KMS-11 (cell line): ENCODE results near the gene LSR.

Experiments
- H2AFZ ChIP-seq: fragments of 200-600 bp; sonication (generic); 2 replicates; pipeline ENCODE4 v1.6.1; 2016; ENCODE audit warnings: antibody characterized with exemption, mixed run types, low read depth
- H3K27ac ChIP-seq: fragments of 200-600 bp; sonication (generic); 2 replicates; pipeline ENCODE4 v1.6.1; 2016; ENCODE audit warnings: mild to moderate bottlenecking, mixed run types
- H3K27me3 ChIP-seq: fragments of 200-600 bp; sonication (generic); 2 replicates; pipeline ENCODE4 v1.6.1; 2017; ENCODE audit warnings: mild to moderate bottlenecking, low read depth, mixed run types, moderate library complexity; ENCODE audit not compliant: insufficient read depth
- H3K36me3 ChIP-seq: fragments of 200-600 bp; sonication (generic); 2 replicates; pipeline ENCODE4 v1.6.1; 2017; ENCODE audit warnings: mild to moderate bottlenecking, mixed run types; ENCODE audit not compliant: insufficient read depth
- H3K4me1 ChIP-seq: fragments of 200-600 bp; sonication (generic); 2 replicates; pipeline ENCODE4 v1.6.1; 2016; ENCODE audit warnings: mild to moderate bottlenecking, low read depth, mixed run types; ENCODE audit not compliant: poor library complexity, severe bottlenecking
- H3K4me2 ChIP-seq: fragments of 200-600 bp; sonication (generic); 2 replicates; pipeline ENCODE4 v1.7.0; 2016; ENCODE audit warnings: mild to moderate bottlenecking, mixed run types
- H3K4me3 ChIP-seq: fragments of 200-600 bp; sonication (generic); IDR thresholded peaks from 2 replicates; pipeline ENCODE4 v1.6.1; 2017; ENCODE audit warnings: low read depth, low read length, mixed read lengths; ENCODE audit not compliant: insufficient read depth
- H3K79me2 ChIP-seq: fragments of 200-600 bp; sonication (generic); 2 replicates; pipeline ENCODE4 v1.6.1; 2016; ENCODE audit warnings: low read depth, mixed run types; ENCODE audit not compliant: insufficient read depth
- H3K9ac ChIP-seq: fragments of 200-600 bp; sonication (generic); 2 replicates; pipeline ENCODE4 v1.6.1; 2016; ENCODE audit warnings: mild to moderate bottlenecking, mixed run types
- H4K20me1 ChIP-seq: fragments of 200-600 bp; sonication (generic); 2 replicates; pipeline ENCODE4 v1.6.1; 2016; ENCODE audit warnings: mild to moderate bottlenecking, mixed run types; ENCODE audit not compliant: insufficient read depth
- TF ChIP-seq, protein P1 (sequence below): fragments of 200-600 bp; sonication (generic); conservative IDR thresholded peaks from 2 replicates; pipeline ENCODE4 v1.6.1; 2017; ENCODE audit warnings: low read depth, mild to moderate bottlenecking, antibody characterized with exemption, low read length, moderate library complexity, mixed read lengths

Gene LSR

GRCh38 chr19:35303357-35303915 is 54.6 kb downstream of the LSR start:
- H3K4me3 ChIP-seq = no peak overlapping the region
- H4K20me1 ChIP-seq = no peaks in the 10 kb centered on the region
- no peak overlapping the region for H3K27ac ChIP-seq
- H3K4me2 ChIP-seq = no peak overlapping the region
- no peaks in the 10 kb centered on the region for H3K79me2 ChIP-seq
- H3K27me3 ChIP-seq = peaks cover 32% of the 10 kb centered on the region; the same call in 1 of the 2 replicates
- TF ChIP-seq, protein P1, sequence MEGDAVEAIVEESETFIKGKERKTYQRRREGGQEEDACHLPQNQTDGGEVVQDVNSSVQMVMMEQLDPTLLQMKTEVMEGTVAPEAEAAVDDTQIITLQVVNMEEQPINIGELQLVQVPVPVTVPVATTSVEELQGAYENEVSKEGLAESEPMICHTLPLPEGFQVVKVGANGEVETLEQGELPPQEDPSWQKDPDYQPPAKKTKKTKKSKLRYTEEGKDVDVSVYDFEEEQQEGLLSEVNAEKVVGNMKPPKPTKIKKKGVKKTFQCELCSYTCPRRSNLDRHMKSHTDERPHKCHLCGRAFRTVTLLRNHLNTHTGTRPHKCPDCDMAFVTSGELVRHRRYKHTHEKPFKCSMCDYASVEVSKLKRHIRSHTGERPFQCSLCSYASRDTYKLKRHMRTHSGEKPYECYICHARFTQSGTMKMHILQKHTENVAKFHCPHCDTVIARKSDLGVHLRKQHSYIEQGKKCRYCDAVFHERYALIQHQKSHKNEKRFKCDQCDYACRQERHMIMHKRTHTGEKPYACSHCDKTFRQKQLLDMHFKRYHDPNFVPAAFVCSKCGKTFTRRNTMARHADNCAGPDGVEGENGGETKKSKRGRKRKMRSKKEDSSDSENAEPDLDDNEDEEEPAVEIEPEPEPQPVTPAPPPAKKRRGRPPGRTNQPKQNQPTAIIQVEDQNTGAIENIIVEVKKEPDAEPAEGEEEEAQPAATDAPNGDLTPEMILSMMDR = no peak
- no peak overlapping the region for H2AFZ ChIP-seq
- no peak overlapping the region for H3K9ac ChIP-seq
- H3K4me1 ChIP-seq = no peaks in the 10 kb centered on the region
- H3K36me3 ChIP-seq = no peaks in the 10 kb centered on the region

GRCh38 chr19:35304036-35304435 is 55.2 kb downstream of the LSR start:
- Histone ChIP-seq H3K27ac (no peak overlapping the region), H3K9ac (no peak overlapping the region), H3K4me3 (no peak overlapping the region), H4K20me1 (no peaks in the 10 kb centered on the region), H3K79me2 (no peaks in the 10 kb centered on the region), H3K4me1 (no peaks in the 10 kb centered on the region), H3K4me2 (no peak overlapping the region), H3K27me3 (peaks cover 38% of the 10 kb centered on the region; the same call in 1 of the 2 replicates), H2AFZ (no peak overlapping the region), H3K36me3 (no peaks in the 10 kb centered on the region)
- TF ChIP-seq, protein P1 = no peak

DNA sequence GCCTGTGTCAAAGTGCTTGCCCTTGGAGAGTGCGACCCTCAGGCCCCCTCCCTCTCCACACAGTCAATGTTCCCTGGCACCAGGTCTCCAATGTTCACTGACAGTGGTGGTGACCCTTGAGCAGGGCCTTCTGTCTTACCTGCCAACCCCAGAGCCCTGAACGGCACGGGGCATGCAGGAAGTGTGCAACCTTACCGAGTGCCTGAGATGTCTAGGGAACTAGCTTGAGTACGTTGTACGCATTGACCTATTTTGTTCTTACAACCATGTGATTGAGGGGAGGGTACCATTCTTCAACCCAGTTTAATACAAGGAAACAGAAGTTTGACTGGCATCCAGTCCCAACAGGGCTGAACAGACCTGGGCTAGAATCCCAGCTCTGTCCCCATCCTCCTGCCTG is 56.4 kb downstream of the LSR start:
- Histone ChIP-seq H3K9ac (no peak overlapping the region), H3K27ac (no peak overlapping the region), H3K4me1 (no peaks in the 10 kb centered on the region), H3K36me3 (no peaks in the 10 kb centered on the region), H3K4me2 (no peak overlapping the region), H3K79me2 (no peaks in the 10 kb centered on the region), H3K4me3 (no peak overlapping the region), H3K27me3 (peaks cover 47% of the 10 kb centered on the region; the same call in 1 of the 2 replicates), H2AFZ (no peak overlapping the region), H4K20me1 (no peaks in the 10 kb centered on the region)
- TF ChIP-seq, protein P1 = no peak

GRCh38 chr19:35306473-35307246 is 57.9 kb downstream of the LSR start:
- Histone ChIP-seq H3K4me2 (no peak overlapping the region), H3K4me1 (no peaks in the 10 kb centered on the region)

More at GRCh38 chr19:35306473-35307246, 57.9 kb downstream of the LSR start:
- H3K79me2 ChIP-seq = no peaks in the 10 kb centered on the region
- TF ChIP-seq, protein P1 = no peak
- no peak overlapping the region for H3K27ac ChIP-seq
- no peak overlapping the region for H3K9ac ChIP-seq
- no peak overlapping the region for H2AFZ ChIP-seq
- H3K36me3 ChIP-seq = no peaks in the 10 kb centered on the region
- H3K27me3 ChIP-seq = peaks cover 45% of the 10 kb centered on the region; the same call in 1 of the 2 replicates
- H4K20me1 ChIP-seq = no peaks in the 10 kb centered on the region
- H3K4me3 ChIP-seq = no peak overlapping the region
